Smooth muscle cell (in vitro differentiated cells): ENCODE data around the gene SPDYE5. TPM values are rescaled to one million over a fixed set of nuclear protein-coding genes. Genes with fewer than 3 reads are reported as not detected.

Source experiments
- DNase-seq: peaks from one replicate; lab custom pipeline; 2025; ENCODE audit not compliant: unreplicated experiment; lab: John Stamatoyannopoulos, UW
- H2AFZ ChIP-seq: fragments of 200-600 bp; sonication (generic); 2 replicates; pipeline ENCODE4 v1.6.0; 2016; ENCODE audit warnings: antibody characterized with exemption, low read depth, mild to moderate bottlenecking
- H3F3A ChIP-seq: fragments of 200-600 bp; sonication (generic); 2 replicates; pipeline ENCODE4 v1.6.0; 2017; ENCODE audit warnings: antibody characterized with exemption, low read depth
- H3K27ac ChIP-seq: fragments of 200-600 bp; sonication (generic); 2 replicates; pipeline ENCODE4 v1.5.1; 2016; ENCODE audit warnings: low read depth, mild to moderate bottlenecking
- H3K27me3 ChIP-seq: fragments of 200-600 bp; sonication (generic); 2 replicates; pipeline ENCODE4 v1.6.1; 2016; ENCODE audit warnings: low read depth, mild to moderate bottlenecking
- H3K36me3 ChIP-seq: fragments of 200-600 bp; sonication (generic); 2 replicates; pipeline ENCODE4 v1.5.1; 2016; ENCODE audit warnings: low read depth
- H3K4me1 ChIP-seq: fragments of 200-600 bp; sonication (generic); 2 replicates; pipeline ENCODE4 v1.5.1; 2016; ENCODE audit warnings: low read depth
- H3K4me2 ChIP-seq: fragments of 200-600 bp; sonication (generic); 2 replicates; pipeline ENCODE4 v1.6.0; 2016; ENCODE audit warnings: mild to moderate bottlenecking
- H3K4me3 ChIP-seq: fragments of 200-600 bp; sonication (generic); 2 replicates; pipeline ENCODE4 v1.5.1; 2016; ENCODE audit warnings: mild to moderate bottlenecking
- H3K79me2 ChIP-seq: fragments of 200-600 bp; sonication (generic); 2 replicates; pipeline ENCODE4 v1.6.0; 2016; ENCODE audit warnings: low read depth, mild to moderate bottlenecking
- H3K9ac ChIP-seq: fragments of 200-600 bp; sonication (generic); 2 replicates; pipeline ENCODE4 v1.6.0; 2016; ENCODE audit warnings: low read depth
- H3K9me3 ChIP-seq: fragments of 200-600 bp; sonication (generic); replicated peaks from 2 replicates; pipeline ENCODE4 v1.5.1; 2016; ENCODE audit warnings: low read depth
- H4K20me1 ChIP-seq: fragments of 200-600 bp; sonication (generic); 2 replicates; pipeline ENCODE4 v1.6.0; 2016; ENCODE audit warnings: low read depth
- CTCF ChIP-seq: fragments of 200-600 bp; sonication (generic); IDR thresholded peaks from 2 replicates; pipeline ENCODE4 v1.5.1; 2017; ENCODE audit warnings: borderline replicate concordance, mild to moderate bottlenecking, antibody characterized with exemption; ENCODE audit not compliant: insufficient read depth, poor library complexity, severe bottlenecking
- WGBS: methylation state at CpG from one replicate; pipeline ENCODE4 v1.1.7; 2016; ENCODE audit warnings: low lambda C conversion rate; 5-methylcytosine and 5-hydroxymethylcytosine counted together
- polyA plus RNA-seq: library from polyadenylated mRNA; unstranded; fragments of >200 nt; fragmentation: Nextera tagmentation; extraction: Ambion mirVana; gene quantifications from 2 replicates; pipeline ENCODE4 v1.2.1, GENCODE V29; 2016
- small RNA-seq: library from RNA; depleted of rRNA; stranded (forward); fragments of <200 nt; gene quantifications from one replicate; pipeline ENCODE3, GENCODE V24; 2014
- total RNA-seq: library from RNA; depleted of rRNA; stranded (reverse); fragments of >200 nt; gene quantifications from 2 replicates; pipeline ENCODE4 v1.2.3, GENCODE V29; 2014

SPDYE5 gene
- total and polyA plus RNA-seq, 2 experiments from 2014 or later, result 0.22 TPM; not detected in 1

GRCh38 chr7:75546237-75547015 lies 54.3 kb downstream of the SPDYE5 start:
- Histone ChIP-seq H3K9me3 (no peaks in the 10 kb centered on the region), H3K9ac (no peak overlapping the region), H4K20me1 (no peaks in the 10 kb centered on the region), H3K36me3 (no peaks in the 10 kb centered on the region), H3K79me2 (no peaks in the 10 kb centered on the region), H2AFZ (no peak overlapping the region), H3K4me1 (no peaks in the 10 kb centered on the region), H3K4me2 (no peak overlapping the region), H3K27me3 (no peaks in the 10 kb centered on the region), H3K4me3 (no peak overlapping the region), H3F3A (no peaks in the 10 kb centered on the region), H3K27ac (no peak overlapping the region)
- WGBS, result 69% methylated on average over 15 of the region's 15 CpGs
- no peak for TF ChIP-seq CTCF
- DNase-seq, result no peak

Small RNA genes lying within 50 kb of the gene (small RNA-seq; reads per million reads assigned to genes)
- gene AC211429.1 (not detected), gene RF00019 (not detected)

Other genes with a start within 250 kb of the SPDYE5 start
- gene TRIM73, start 96.7 kb upstream of the SPDYE5 start, total RNA-seq, result 1.2 and 22.4 TPM in 2 replicates
- gene TRIM73, start 96.7 kb upstream of the SPDYE5 start, polyA plus RNA-seq, result 1.6 and 4.9 TPM in 2 replicates
- 6.9 and 8.0 TPM in 2 replicates for gene POM121C, start 6.0 kb upstream of the SPDYE5 start, total RNA-seq
- 12.5 and 20.4 TPM in 2 replicates for gene POM121C, start 6.0 kb upstream of the SPDYE5 start, polyA plus RNA-seq
- 6.8 and 8.4 TPM in 2 replicates for gene HIP1, start 246.6 kb downstream of the SPDYE5 start, total RNA-seq
- 4.7 and 5.8 TPM in 2 replicates for gene HIP1, start 246.6 kb downstream of the SPDYE5 start, polyA plus RNA-seq